HepG2 (cell line): Measurements from ENCODE around the gene PANK4. TPM values are rescaled to one million over a fixed set of nuclear protein-coding genes. Genes with fewer than 3 reads are reported as not detected.

Experiments used
- ATAC-seq: fragments of 200-7000 bp; cut with Tn5 transposase; 3 replicates; pipeline ENCODE4 v1.9.1; 2020; ENCODE audit warnings: mild to moderate bottlenecking, moderate library complexity
- BruUV-seq: library from RNA; stranded (reverse); fragments of 400-500 nt; replicated peaks from 2 replicates; lab custom pipeline; 2021; lab: Mats Ljungman, UMichigan
- CTCF ChIA-PET: fragments of 300-600 bp; formaldehyde crosslinking; extraction: SDS; loops from one replicate; lab custom pipeline; 2021; ENCODE audit warnings: low total read pairs, inconsistent platforms, low intra/inter-chr PET ratio; lab: Yijun Ruan, JAX
- POLR2A ChIA-PET: fragments of 350-600 bp; sonication (Branson Sonifier 250); formaldehyde crosslinking; loops from one replicate; lab custom pipeline; 2020; ENCODE audit warnings: antibody characterized with exemption, inconsistent platforms; lab: Yijun Ruan, JAX
- DNase-seq: peaks from one replicate; pipeline ENCODE4 v3.0.0-alpha.2; 2015; ENCODE audit warnings: low spot score
- FAIRE-seq: peaks from 3 replicates; lab custom pipeline; 2011; peaks lifted over from hg19 to GRCh38; lab: Jason Lieb, UNC
- H2AFZ ChIP-seq: one replicate; pipeline ENCODE4 v1.6.1; 2011; ENCODE audit warnings: low read length, inconsistent platforms
- H3K27ac ChIP-seq: fragments of 300-600 bp; 3 replicates; pipeline ENCODE4 v1.8.0; 2011; ENCODE audit warnings: mixed run types, mild to moderate bottlenecking, mixed read lengths, low read length, inconsistent platforms; ENCODE audit not compliant: insufficient read depth; ENCODE audit errors: extremely low read length
- H3K27me3 ChIP-seq, 2 experiments: fragments of 200-600 bp in 1 of 2; 2 replicates in 1 of 2; 3 replicates in 1 of 2; pipeline versions ENCODE4 v1.6.0 to v1.8.0; 2011; ENCODE audit warnings: low read length in 2 of 2, mild to moderate bottlenecking in 2 of 2, moderate library complexity in 2 of 2, inconsistent platforms in 1 of 2; ENCODE audit not compliant: insufficient read depth in 2 of 2, control insufficient read depth in 1 of 2
- H3K36me3 ChIP-seq, 2 experiments: fragments of 200-600 bp in 1 of 2; replicated peaks in 1 of 2; 2 replicates in 1 of 2; 3 replicates in 1 of 2; pipeline versions ENCODE4 v1.5.1 to v1.8.0; 2011; ENCODE audit warnings: low read length in 2 of 2, inconsistent platforms in 1 of 2; ENCODE audit not compliant: insufficient read depth in 2 of 2, control insufficient read depth in 1 of 2
- H3K4me1 ChIP-seq: 2 replicates; pipeline ENCODE4 v1.5.1; 2012; ENCODE audit warnings: low read length, inconsistent platforms; ENCODE audit not compliant: insufficient read depth
- H3K4me2 ChIP-seq: 2 replicates; pipeline ENCODE4 v1.6.0; 2011; ENCODE audit warnings: low read depth, low read length, inconsistent platforms
- H3K4me3 ChIP-seq, 3 experiments: fragments of 200-600 bp in 1 of 3; sonication (generic), shearing (Covaris generic) in 1 of 3; replicated peaks in 1 of 3; 2 replicates each; pipeline ENCODE4 v1.5.1; 2011 to 2016; ENCODE audit warnings: low read length in 3 of 3, inconsistent platforms in 2 of 3, low read depth in 2 of 3, mild to moderate bottlenecking in 2 of 3, control low read depth in 1 of 3, mixed read lengths in 1 of 3; ENCODE audit not compliant: insufficient read depth in 1 of 3
- H3K79me2 ChIP-seq: one replicate; pipeline ENCODE4 v1.6.1; 2011; ENCODE audit warnings: low read length, inconsistent platforms; ENCODE audit not compliant: insufficient read depth
- H3K9ac ChIP-seq: 2 replicates; pipeline ENCODE4 v1.6.0; 2011; ENCODE audit warnings: mild to moderate bottlenecking, low read depth, low read length, inconsistent platforms; ENCODE audit not compliant: insufficient read depth
- H3K9me3 ChIP-seq: 2 replicates; pipeline ENCODE4 v1.5.1; 2012; ENCODE audit warnings: mild to moderate bottlenecking, low read length
- H4K20me1 ChIP-seq: 2 replicates; pipeline ENCODE4 v1.6.0; 2011; ENCODE audit warnings: inconsistent platforms, mild to moderate bottlenecking, low read length, moderate library complexity; ENCODE audit not compliant: insufficient read depth
- IKZF5 ChIP-seq: IDR thresholded peaks from 2 replicates; pipeline ENCODE4 v1.6.1; 2018; ENCODE audit warnings: missing genetic modification reagents, mild to moderate bottlenecking, missing compliant biosample characterization
- NRL ChIP-seq: sonication (generic); formaldehyde crosslinking; IDR thresholded peaks from 2 replicates; pipeline ENCODE4 v1.5.0; 2020; ENCODE audit warnings: missing genetic modification reagents, mild to moderate bottlenecking, moderate library complexity, borderline replicate concordance
- ZBTB7B ChIP-seq: sonication (generic); formaldehyde crosslinking; IDR thresholded peaks from 2 replicates; pipeline ENCODE4 v1.4.0; 2020; ENCODE audit warnings: missing genetic modification reagents
- ZNF776 ChIP-seq: sonication (generic); formaldehyde crosslinking; IDR thresholded peaks from 2 replicates; pipeline ENCODE4 v1.4.0; 2020; ENCODE audit warnings: mild to moderate bottlenecking, missing genetic modification reagents
- WGBS: methylation state at CpG from one replicate; pipeline ENCODE4 v1.1.6; 2017; ENCODE audit warnings: low lambda C conversion rate; 5-methylcytosine and 5-hydroxymethylcytosine counted together
- in situ Hi-C: cut with HindIII; loops from 2 replicates; pipeline ENCODE4 v1.10.0; 2017; ENCODE audit warnings: low pct_unique_long_range_greater_than_20kb; ENCODE audit not compliant: extremely low pct_ligation_motif_present
- intact Hi-C: fragments of 100-400 bp; cut with micrococcal nuclease; formaldehyde crosslinking; loops from one replicate; pipeline ENCODE4 v1.10.0; 2022; ENCODE audit not compliant: unreplicated experiment
- polyA plus RNA-seq, 8 experiments: library from polyadenylated mRNA; depleted of rRNA in 3 of 8; stranded (reverse) in 7 of 8; unstranded in 1 of 8; fragments of >200 nt; fragmentation: Illumina TruSeq in 4 of 8; extraction: Trizol in 4 of 8; gene quantifications; 2 replicates each; pipeline versions ENCODE4 v1.2.1 to v1.2.3, GENCODE V29; 2011 to 2016; ENCODE audit warnings: low read depth in 4 of 8, missing spikeins in 1 of 8, mixed read lengths in 1 of 8; ENCODE audit not compliant: insufficient read depth in 1 of 8
- total RNA-seq, 5 experiments: library from RNA; depleted of rRNA; stranded (reverse); fragments of >200 nt; fragmentation: Illumina TruSeq; extraction: Trizol; gene quantifications; 2 replicates each; pipeline ENCODE4 v1.2.3, GENCODE V29; 2016; ENCODE audit warnings: low read depth in 1 of 5
- TF ChIP-seq, protein P1 (sequence below): sonication (generic); formaldehyde crosslinking; IDR thresholded peaks from 2 replicates; pipeline ENCODE4 v1.5.0; 2020; ENCODE audit warnings: missing genetic modification reagents, mild to moderate bottlenecking, borderline replicate concordance
- TF ChIP-seq, protein P2 (sequence below): sonication (generic); formaldehyde crosslinking; IDR thresholded peaks from 2 replicates; pipeline ENCODE4 v1.4.0; 2020; ENCODE audit warnings: missing genetic modification reagents
- TF ChIP-seq, protein P3 (sequence below): sonication (generic); formaldehyde crosslinking; IDR thresholded peaks from 2 replicates; pipeline ENCODE4 v1.5.0; 2020; ENCODE audit warnings: mild to moderate bottlenecking, missing genetic modification reagents, borderline replicate concordance

Gene PANK4
- total and polyA plus RNA-seq, 2 of the 13 experiments (the other 11 are each of a cell fraction or from before 2014, with no cell fraction given) = 17.4 to 19.3 TPM

- no peak for TF ChIP-seq NRL (CRISPR knock-in tag)
- TF ChIP-seq, protein P1, sequence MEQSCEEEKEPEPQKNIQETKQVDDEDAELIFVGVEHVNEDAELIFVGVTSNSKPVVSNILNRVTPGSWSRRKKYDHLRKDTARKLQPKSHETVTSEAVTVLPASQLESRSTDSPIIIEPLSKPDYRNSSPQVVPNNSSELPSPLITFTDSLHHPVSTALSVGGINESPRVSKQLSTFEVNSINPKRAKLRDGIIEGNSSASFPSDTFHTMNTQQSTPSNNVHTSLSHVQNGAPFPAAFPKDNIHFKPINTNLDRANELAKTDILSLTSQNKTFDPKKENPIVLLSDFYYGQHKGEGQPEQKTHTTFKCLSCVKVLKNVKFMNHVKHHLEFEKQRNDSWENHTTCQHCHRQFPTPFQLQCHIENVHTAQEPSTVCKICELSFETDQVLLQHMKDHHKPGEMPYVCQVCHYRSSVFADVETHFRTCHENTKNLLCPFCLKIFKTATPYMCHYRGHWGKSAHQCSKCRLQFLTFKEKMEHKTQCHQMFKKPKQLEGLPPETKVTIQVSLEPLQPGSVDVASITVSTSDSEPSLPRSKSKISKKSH (CRISPR knock-in tag) = no peak
- TF ChIP-seq, all 625 proteins: peak for 30
Measured at GRCh38 chr1:2547210-2548067, 21.0 kb upstream of the PANK4 start (continued).

- no peaks in the 10 kb centered on the region for H3K9me3 ChIP-seq
- peak; percentile 15 for FAIRE-seq
- intact Hi-C loops = loop anchor here (2.0 kb wide), 1 partner anchor 20 kb away; the partner anchor contains the start of gene PANK4
- peaks cover 82% of the 10 kb centered on the region for H3K4me1 ChIP-seq
- CTCF ChIA-PET = interaction anchor here (2.0 kb wide), 1 partner anchor 133 kb away, joined by 18 read pairs; no protein-coding TSS in a partner anchor
- no peaks in the 10 kb centered on the region for H3K79me2 ChIP-seq
- 0% methylated on average over 8 of the region's 52 CpGs for WGBS
- H3K4me2 ChIP-seq = peak overlapping the region; percentile 85
- H3K36me3 ChIP-seq = no peaks in the 10 kb centered on the region
- H3K27me3 ChIP-seq = peaks cover 4 to 6% of the 10 kb centered on the region in 2 experiments; a peak in 2 of 5 replicates
- peak overlapping the region; percentile 61 to 80 (median 64) for H3K4me3 ChIP-seq
- peak; percentile 56 for ATAC-seq
- in situ Hi-C loops = loop anchor here (5.0 kb wide), 1 partner anchor 134 kb away; the partner anchor contains the start of gene PEX10
- no peaks in the 10 kb centered on the region for H4K20me1 ChIP-seq
- H3K9ac ChIP-seq = peak overlapping the region; percentile 76
- BruUV-seq = TSS peak; percentile 79
- DNase-seq = peak; percentile 75
- H2AFZ ChIP-seq = no peak overlapping the region
- POLR2A ChIA-PET = interaction anchor here (0.6 to 3.4 kb wide), 20 partner anchors 9 to 1308 kb away, joined by 3 to 38 read pairs (median 5); partner anchors contain the start of genes MORN1, PANK4, PEX10 and PRXL2B
- peak overlapping the region; percentile 51 for H3K27ac ChIP-seq
- TF ChIP-seq ZBTB7B (no peak), ZNF776 (CRISPR knock-in tag) (peak; percentile 44; the same call in 1 of the 2 replicates), IKZF5 (CRISPR knock-in tag) (peak; percentile 14; the same call in 1 of the 2 replicates)
- TF ChIP-seq, protein P2, sequence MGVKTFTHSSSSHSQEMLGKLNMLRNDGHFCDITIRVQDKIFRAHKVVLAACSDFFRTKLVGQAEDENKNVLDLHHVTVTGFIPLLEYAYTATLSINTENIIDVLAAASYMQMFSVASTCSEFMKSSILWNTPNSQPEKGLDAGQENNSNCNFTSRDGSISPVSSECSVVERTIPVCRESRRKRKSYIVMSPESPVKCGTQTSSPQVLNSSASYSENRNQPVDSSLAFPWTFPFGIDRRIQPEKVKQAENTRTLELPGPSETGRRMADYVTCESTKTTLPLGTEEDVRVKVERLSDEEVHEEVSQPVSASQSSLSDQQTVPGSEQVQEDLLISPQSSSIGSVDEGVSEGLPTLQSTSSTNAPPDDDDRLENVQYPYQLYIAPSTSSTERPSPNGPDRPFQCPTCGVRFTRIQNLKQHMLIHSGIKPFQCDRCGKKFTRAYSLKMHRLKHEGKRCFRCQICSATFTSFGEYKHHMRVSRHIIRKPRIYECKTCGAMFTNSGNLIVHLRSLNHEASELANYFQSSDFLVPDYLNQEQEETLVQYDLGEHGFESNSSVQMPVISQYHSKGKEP (CRISPR knock-in tag) = no peak
- TF ChIP-seq, protein P3, sequence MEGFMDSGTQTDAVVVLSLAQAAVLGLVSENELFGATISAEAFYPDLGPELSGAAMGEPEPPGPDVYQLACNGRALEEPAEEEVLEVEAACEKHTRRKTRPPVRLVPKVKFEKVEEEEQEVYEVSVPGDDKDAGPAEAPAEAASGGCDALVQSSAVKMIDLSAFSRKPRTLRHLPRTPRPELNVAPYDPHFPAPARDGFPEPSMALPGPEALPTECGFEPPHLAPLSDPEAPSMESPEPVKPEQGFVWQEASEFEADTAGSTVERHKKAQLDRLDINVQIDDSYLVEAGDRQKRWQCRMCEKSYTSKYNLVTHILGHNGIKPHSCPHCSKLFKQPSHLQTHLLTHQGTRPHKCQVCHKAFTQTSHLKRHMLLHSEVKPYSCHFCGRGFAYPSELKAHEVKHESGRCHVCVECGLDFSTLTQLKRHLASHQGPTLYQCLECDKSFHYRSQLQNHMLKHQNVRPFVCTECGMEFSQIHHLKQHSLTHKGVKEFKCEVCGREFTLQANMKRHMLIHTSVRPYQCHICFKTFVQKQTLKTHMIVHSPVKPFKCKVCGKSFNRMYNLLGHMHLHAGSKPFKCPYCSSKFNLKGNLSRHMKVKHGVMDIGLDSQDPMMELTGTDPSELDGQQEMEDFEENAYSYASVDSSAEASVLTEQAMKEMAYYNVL = peak; percentile 73; the same call in 1 of the 2 replicates
Measured at GRCh38 chr1:2546515-2547209, 20.3 kb upstream of the PANK4 start.
